Measurements from ENCODE around the gene ZNF524.

- TF ChIP-seq POLR2A (IDR thresholded peaks at IDR 0.05) (no peak), CTCF (IDR thresholded peaks at IDR 0.05) (no peak), POLR2AphosphoS5 (IDR thresholded peaks at IDR 0.05) (no peak)
Measured at GRCh38 chr19:55645512-55645881, 45.4 kb downstream of the ZNF524 start.
